ENCODE data around the gene TXNDC2. TPM values are rescaled to one million over a fixed set of nuclear protein-coding genes. Genes with fewer than 3 reads are reported as not detected.

Gene TXNDC2
- total RNA-seq, 1 experiment from 2014 or later, result 0.12 TPM

- no peaks in the 10 kb centered on the region; the same call in 1 of the 2 replicates for H3K9me2 ChIP-seq (ENCODE audit: insufficient read depth)
- H3K27me3 ChIP-seq (ENCODE audit: insufficient read depth, low read length), result no peaks in the 10 kb centered on the region
- ChIA-PET RAD21 (ENCODE audit: low non-redundant PET in 1 of 2, low total read pairs in 2 of 2, uncharacterized antibody in 2 of 2, unreplicated experiment in 2 of 2) (no interaction called here), CTCF (no interaction called here), POLR2A (no interaction called here)
- no peak for ATAC-seq
- no peak overlapping the region for H3K4me2 ChIP-seq (ENCODE audit: low read length)
- DNase-seq (ENCODE audit: low read depth, low spot score), result no peak
- no peaks in the 10 kb centered on the region for H4K20me1 ChIP-seq (ENCODE audit: insufficient read depth)
- no peak overlapping the region for H3K9ac ChIP-seq (ENCODE audit: low read length)
- H3K36me3 ChIP-seq (ENCODE audit: control insufficient read depth in 1 of 2, insufficient read depth in 2 of 2, low read length in 2 of 2), result no peaks in the 10 kb centered on the region
- peaks cover 6 to 11% of the 10 kb centered on the region in 2 experiments; a peak in 2 of 4 replicates for H3K9me3 ChIP-seq (ENCODE audit: control insufficient read depth in 1 of 2, insufficient read depth in 1 of 2, low read depth in 1 of 2, low read length in 2 of 2)
- intact Hi-C loops (cut with micrococcal nuclease), result no loop called here
- BruUV-seq (replicated peaks), result no TSS peak
- TF ChIP-seq ZBTB33 (IDR thresholded peaks at IDR 0.05; ENCODE audit: extremely low read depth, insufficient replicate concordance, low read length) (no peak), ELF1 (IDR thresholded peaks at IDR 0.05; ENCODE audit: borderline replicate concordance, low read depth) (no peak), YY1 (IDR thresholded peaks at IDR 0.05; ENCODE audit: extremely low read depth, insufficient replicate concordance, low read depth, low read length) (no peak), SIN3A (IDR thresholded peaks at IDR 0.05; ENCODE audit: low read depth) (no peak), ZNF274 (IDR thresholded peaks at IDR 0.05; ENCODE audit: low read depth, low read length) (no peak), CBX3 (IDR thresholded peaks at IDR 0.05; ENCODE audit: low read depth) (no peak), MAX (IDR thresholded peaks at IDR 0.05) (no peak), POLR2AphosphoS5 (IDR thresholded peaks at IDR 0.05; ENCODE audit: low read depth, low read length) (no peak), REST (IDR thresholded peaks at IDR 0.05; ENCODE audit: low read depth) (no peak), RAD21 (IDR thresholded peaks at IDR 0.05; ENCODE audit: low read depth) (no peak), EZH2 (IDR thresholded peaks at IDR 0.05) (no peak), ZFX (IDR thresholded peaks at IDR 0.05) (no peak), POLR2A (IDR thresholded peaks at IDR 0.05; ENCODE audit: borderline replicate concordance, extremely low read depth, insufficient read depth, insufficient read length) (no peak), SRF (IDR thresholded peaks at IDR 0.05; ENCODE audit: low read depth) (no peak), CTCF (IDR thresholded peaks at IDR 0.05 in 2 of 3, conservative IDR thresholded peaks at IDR 0.05 in 1 of 3; ENCODE audit: borderline replicate concordance in 1 of 3, insufficient read depth in 1 of 3, low read depth in 2 of 3, low read length in 2 of 3) (no peak), SP1 (IDR thresholded peaks at IDR 0.05; ENCODE audit: low read depth) (no peak), EZH2phosphoT487 (IDR thresholded peaks at IDR 0.05; ENCODE audit: borderline replicate concordance) (no peak), JUND (IDR thresholded peaks at IDR 0.05) (no peak)
- no peaks in the 10 kb centered on the region for H3K79me2 ChIP-seq (ENCODE audit: insufficient read depth, low read length)
- H3K27ac ChIP-seq (ENCODE audit: low read depth, low read length), result no peak overlapping the region
- H3K4me3 ChIP-seq (replicated peaks in 1 of 2; ENCODE audit: low read depth in 1 of 2, low read length in 2 of 2), result no peak overlapping the region
- H2AFZ ChIP-seq (ENCODE audit: low read depth, low read length, poor library complexity, severe bottlenecking), result no peak overlapping the region
- H3K4me1 ChIP-seq (ENCODE audit: control insufficient read depth in 1 of 2, insufficient read depth in 2 of 2, low read length in 2 of 2), result peaks cover 0 to 14% of the 10 kb centered on the region in 2 experiments; a peak in 2 of 4 replicates
Observed at GRCh38 chr18:9863282-9863681, 22.5 kb upstream of the TXNDC2 start.

Measured in HCT116 (cell line).